NCI-H1930 (cell line): ENCODE measurements around the gene ZNF438.
"Not testable (repeated sequence)": the region's sequence is repeated elsewhere in the genome, so short reads cannot be mapped to it uniquely, and the experiment has no call there.

Experiments used
- DNase-seq, 2 experiments: peaks; one replicate each; lab custom pipeline; 2025; lab: John Stamatoyannopoulos, UW

Gene ZNF438, protein sequence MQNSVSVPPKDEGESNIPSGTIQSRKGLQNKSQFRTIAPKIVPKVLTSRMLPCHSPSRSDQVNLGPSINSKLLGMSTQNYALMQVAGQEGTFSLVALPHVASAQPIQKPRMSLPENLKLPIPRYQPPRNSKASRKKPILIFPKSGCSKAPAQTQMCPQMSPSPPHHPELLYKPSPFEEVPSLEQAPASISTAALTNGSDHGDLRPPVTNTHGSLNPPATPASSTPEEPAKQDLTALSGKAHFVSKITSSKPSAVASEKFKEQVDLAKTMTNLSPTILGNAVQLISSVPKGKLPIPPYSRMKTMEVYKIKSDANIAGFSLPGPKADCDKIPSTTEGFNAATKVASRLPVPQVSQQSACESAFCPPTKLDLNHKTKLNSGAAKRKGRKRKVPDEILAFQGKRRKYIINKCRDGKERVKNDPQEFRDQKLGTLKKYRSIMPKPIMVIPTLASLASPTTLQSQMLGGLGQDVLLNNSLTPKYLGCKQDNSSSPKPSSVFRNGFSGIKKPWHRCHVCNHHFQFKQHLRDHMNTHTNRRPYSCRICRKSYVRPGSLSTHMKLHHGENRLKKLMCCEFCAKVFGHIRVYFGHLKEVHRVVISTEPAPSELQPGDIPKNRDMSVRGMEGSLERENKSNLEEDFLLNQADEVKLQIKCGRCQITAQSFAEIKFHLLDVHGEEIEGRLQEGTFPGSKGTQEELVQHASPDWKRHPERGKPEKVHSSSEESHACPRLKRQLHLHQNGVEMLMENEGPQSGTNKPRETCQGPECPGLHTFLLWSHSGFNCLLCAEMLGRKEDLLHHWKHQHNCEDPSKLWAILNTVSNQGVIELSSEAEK

GRCh38 chr10:31031558-31032257 is at the start of gene ZNF438:
TSS of gene ZNF438 (minus strand) at chr10:31031865. CDS start at chr10:30877034, 154,831 bp downstream.
- peak; percentile 43 to 56 for DNase-seq

DNA sequence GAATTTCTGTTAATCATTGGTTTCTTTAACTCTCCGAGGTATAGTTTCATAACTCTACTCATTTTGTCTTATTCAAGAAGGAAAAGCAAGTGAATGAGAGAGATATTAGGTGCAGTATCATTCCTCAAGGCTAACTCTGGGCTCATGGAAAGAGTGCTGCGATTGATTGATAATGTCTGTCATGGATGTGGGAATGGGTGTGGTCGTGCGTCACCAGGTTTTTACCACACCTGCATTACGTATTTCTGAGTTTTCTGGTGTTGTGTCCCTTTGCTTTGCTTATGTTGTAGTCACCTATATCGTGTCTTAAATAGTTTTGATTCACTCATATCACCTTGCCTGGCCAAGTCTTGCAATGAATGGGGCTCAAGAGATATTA is 44.9 kb upstream of the ZNF438 start:
- DNase-seq: no peak

DNA sequence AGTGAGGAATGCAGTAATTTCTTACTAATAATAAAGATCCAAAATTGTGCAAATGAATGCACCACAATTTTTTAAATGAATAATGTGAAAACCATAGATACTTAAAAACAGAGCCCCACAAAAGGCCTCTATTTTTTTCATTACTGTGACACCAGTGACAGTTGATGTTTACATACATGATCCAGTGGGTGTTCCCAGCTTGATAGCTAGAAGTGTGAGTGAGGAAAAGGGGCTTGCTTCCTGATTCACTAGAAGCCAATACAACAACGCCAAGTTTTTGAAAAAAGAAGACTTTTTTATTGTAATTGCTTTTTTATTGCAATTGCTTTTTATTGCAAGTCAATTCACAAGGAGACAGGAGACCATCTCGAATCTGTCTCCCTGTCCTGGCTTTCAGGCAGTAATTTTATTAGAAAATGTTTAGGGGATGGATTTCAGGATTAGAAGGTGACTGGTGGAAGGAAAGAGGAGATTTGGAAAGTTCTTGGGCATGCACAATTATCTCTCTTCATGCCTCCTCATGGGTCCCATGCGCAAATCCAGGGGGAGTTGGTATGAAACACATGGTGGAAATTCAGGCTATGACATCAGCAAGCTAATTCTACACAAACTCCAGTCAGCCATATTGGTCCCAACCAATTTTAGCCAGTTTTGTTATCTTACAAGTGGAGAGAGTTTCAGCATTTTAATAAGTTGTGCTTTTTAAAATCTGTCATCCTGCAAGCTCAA is 44.4 kb upstream of the ZNF438 start:
- no peak for DNase-seq

DNA sequence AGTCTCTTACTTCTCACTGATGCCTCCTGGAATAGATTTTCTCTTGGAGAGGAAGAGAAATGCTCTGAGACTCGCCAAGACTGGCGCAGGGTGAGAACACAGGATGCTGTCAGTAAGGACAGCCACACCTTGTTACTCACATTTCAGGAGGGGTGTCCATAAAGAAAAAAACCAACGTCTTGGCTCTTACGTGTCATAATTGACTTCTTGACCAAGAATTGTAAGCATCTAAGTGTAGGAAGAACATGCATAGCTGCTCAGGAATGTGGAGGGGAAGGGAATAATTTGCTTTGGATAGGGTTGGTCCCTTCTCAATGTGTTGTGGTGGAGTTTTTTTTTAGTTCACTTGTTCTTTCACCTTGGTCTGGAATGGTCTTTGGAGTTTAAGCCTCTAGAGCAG is 43.8 kb upstream of the ZNF438 start:
- DNase-seq: no peak

DNA sequence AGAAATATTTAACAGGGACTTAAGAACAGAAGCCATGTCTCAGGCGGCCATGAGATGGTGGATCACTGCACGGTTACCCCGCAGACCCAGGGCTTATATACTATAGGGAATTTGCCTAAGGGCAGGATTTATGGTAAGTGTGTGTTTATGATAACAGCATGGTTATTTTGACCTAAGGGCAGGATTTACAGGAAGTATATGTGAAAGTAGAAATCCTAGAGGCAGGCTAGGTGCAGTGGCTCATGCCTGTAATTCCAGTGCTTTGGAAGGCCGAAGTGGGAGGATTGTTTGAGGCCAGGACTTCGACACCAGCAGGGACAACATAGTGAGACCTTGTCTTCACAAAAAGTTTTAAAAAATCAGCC is 43.0 kb upstream of the ZNF438 start:
- no peak for DNase-seq

GRCh38 chr10:31073996-31074721 is 42.5 kb upstream of the ZNF438 start:
- no peak for DNase-seq

GRCh38 chr10:31073211-31073610 is 41.5 kb upstream of the ZNF438 start:
- DNase-seq: no peak

DNA sequence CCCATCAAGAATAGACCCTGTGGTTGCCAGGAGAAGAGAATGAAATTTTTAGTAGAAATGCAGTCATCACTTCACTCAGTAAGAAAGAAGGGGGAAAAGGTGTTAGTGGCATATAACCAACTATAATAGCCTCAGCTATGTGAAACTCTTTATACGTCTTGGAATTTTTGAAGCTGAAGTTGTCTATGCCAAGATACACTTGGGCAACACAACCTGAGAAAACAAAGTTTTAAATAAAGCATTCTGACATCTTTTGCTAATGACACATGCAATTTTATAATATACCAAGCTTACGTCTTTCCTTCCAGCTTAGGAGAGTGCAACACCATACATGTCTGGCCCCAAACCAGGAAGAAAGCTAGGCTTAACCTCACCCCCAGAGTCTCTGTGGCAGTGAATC is 40.8 kb upstream of the ZNF438 start:
- no peak for DNase-seq

DNA sequence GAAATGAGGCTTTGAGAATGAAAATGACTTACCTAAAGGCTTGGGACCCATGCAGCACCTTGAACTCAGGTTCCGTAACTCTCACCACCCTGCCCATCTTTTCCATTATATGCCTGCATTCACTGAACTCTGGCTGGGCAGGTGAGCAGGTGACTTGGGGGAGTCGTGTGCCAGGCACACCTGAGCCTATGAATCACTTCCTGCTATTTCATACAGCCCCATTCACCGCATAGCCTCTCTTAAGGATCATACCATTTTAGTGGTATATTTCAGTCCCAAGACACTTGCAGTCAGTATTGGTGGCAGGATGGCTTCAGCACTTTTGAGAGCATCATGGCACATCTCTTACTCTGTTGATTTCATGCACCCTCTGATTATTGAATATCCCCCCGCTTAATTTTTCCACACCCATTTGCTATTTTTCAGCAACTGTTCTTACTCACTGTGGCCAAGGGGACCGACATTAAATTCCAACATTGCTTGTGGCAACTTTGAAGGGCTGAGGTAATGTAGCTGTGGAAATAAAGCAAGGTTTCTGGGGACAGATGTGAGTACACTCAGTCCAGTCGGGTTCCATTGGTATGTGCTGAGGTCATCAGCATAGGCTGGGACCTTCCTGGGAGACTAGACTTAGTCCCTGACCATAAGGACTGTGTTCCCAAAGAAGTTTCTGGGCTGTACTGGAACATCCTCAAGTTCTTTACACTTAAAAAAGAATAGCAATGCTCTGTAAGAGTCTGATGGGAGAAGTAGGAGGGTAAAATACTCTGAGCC is 39.8 kb upstream of the ZNF438 start:
- no peak for DNase-seq

GRCh38 chr10:31070691-31071090 is 39.0 kb upstream of the ZNF438 start:
- no peak for DNase-seq

DNA sequence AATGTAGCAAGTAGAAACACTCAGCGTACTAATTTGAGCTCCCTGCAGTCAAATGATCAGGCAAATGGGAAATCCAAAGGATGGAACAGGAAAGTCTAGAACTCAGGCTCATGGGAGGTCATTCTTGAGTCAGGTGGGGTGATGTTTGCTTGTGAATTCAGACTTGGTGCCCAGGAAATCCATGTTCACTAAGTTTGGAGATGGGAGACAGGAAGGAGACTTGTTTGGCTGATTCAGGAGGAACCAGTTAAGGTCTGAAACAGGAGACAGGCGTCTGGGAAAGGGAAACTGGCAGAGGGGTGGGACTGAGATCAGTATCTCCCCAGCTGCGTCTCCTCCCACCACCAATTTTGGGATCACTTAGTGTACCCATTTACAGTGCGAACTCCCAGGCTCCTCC is 38.4 kb upstream of the ZNF438 start:
- DNase-seq: no peak

DNA sequence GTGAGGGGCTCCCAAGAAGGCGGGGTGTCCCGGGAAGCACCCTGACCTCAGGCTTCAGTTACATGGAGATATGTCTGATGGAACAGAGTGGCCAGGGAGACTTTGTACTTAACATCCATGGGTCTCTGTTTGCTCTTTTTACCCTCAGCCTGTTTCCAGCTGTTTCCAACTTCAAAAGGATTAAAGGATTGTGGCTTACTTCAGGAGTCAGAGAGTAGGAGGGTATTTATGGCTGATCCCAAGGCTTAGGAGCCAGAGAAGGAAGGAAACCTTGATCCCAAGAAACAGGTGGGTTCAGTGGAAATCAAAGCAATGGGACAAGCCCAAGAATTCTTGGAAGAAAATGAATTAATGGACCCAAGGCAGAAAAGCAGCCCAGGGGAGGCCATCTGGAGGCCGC is 37.7 kb upstream of the ZNF438 start:
- DNase-seq: no peak

DNA sequence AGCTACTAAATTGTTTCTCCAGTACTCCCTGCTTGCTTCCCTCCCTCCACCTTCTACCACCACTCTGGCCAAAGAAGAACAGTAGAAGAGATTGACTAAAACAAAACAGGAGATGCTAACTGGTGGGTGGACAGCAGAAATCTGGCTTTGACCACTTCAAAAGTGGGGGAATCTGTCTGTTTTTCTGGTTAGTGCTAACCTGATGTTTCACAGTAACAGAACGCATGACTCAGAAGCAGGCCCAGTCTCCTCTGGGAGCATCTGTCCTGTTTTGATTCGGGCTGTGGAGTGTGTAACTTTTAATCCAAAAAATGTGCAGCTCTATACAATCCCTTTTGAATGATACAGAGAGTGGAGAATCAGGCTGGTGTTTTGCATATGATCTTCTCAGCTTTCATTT is 32.7 kb upstream of the ZNF438 start:
- no peak for DNase-seq

DNA sequence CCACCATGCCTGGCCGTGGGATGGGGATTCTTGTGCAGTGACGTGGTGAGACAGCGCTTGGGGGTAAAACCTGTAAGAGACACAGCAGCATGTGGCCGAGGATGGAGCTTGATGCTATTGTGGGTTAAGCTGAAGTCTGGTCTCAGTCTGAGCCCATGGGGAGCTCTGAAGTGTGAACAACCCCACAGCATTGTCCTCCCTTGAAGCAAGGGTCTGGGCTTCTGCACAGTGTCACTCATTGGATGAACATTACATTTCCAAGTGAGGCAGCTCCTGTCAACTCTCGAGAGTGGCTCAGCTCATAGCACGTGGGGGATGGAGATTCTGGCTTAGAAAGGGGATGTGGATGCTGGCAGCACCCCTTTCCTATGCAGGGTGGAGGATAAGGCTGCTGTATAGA is 32.2 kb upstream of the ZNF438 start:
- no peak for DNase-seq

GRCh38 chr10:31062856-31063255 is 31.2 kb upstream of the ZNF438 start:
- DNase-seq: no peak

DNA sequence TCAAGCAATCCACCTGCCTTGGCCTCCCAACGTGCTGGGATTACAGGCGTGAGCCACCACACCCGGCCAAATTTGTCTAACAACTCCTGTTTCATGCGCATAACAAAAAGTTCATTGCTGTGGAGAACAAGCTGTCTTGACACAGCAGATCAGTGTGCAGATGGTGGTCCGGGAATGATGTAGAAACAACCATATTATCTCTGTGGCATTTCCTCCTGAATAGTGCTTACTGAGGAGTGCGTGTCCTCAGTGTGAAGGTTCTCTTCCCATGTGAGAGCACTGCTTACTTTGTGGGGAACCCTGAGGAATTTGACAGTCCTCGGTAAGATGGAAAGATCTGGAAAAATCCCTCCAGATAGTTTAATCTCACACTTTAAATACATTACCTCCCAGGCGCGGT is 30.3 kb upstream of the ZNF438 start:
- DNase-seq: no peak

DNA sequence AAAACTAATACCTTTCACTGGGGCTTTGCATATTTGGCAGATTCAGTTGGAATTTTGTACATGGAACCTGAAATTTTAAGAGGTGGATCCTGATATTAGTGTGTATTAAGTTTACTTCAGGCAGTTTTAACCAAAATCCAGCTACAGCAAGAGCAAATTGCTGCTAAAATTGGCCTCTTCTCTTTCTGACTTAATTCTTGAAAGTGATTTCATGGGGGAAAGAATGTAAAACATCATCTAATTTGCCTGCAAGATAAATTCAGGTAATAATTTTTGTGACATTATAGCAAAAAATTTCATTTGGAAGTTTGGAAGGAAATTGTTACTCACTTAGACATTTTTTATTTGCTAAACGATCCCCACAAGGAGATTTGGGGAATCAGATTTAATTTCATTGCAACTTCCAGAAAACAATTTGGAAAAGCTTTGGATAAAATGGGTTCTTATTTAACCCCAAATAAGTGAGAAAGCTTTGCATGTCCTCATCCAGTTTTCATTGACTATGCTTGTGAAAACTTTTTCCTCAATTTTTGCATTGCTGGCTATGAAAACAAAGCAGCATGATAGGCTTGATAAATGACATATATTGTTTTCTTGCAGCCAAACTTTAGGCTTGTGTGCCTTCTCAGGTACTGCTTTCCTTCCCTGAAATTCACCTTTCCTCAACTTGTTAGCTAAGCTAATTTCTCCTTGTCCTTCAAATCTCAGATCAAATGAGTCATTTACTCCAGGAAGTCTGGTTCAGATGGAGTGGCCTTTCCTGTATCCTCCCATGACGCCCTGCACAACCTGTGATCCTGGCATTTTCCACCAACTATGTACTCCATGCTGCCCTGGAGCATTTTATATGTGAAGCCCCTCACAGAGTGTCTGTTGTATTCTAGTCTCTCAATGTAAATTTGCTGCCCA is 27.4 kb upstream of the ZNF438 start:
- no peak for DNase-seq

- DNase-seq: not testable (repeated sequence)
These were observed 25.0 kb upstream of the ZNF438 start for GRCh38 chr10:31056678-31057077.

DNA sequence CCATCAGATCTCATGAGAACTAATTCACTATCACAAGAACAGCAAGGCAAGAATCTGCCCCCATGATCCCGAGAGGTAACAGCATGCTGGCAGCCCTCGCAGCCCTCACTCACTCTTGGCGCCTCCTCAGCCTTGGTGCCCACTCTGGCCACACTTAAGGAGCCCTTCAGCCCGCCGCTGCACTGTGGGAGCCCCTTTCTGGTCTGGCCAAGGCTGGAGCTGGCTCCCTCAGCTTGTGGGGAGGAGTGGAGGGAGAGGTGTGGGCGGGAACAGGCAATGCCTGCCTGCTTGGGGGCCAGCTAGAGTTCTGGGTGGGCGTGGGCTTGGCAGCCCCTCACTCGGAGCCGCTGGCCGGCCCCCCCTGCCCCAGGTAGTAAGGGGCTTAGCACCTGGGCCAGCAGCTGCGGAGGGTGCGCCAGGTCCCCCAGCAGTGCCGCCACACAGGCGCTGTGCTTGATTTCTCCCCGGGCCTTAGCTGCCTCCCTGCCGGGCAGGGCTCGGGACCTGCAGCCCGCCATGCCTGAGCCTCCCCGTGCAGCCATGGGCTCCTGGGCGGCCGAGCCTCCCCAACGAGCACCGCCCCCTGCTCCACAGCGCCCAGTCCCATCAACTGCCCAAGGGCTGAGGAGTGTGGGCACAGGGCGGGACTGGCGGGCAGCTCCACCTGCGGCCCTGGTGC is 24.0 kb upstream of the ZNF438 start:
- DNase-seq: no peak
